Naive thymus-derived CD8-positive, alpha-beta T cell (primary cell): Measurements from ENCODE around the gene RNU6-7. TPM values are rescaled to one million over a fixed set of nuclear protein-coding genes. Genes with fewer than 3 reads are reported as not detected.

Experiments used
- ATAC-seq, 2 donors: fragments of 150-1000 bp; cut with Tn5 transposase in 1 of 2; sonication (Bioruptor Pico), chemical (Tn5 transposase) in 1 of 2; 1 replicate in 1 of 2; 2 replicates in 1 of 2; pipeline ENCODE4 v1.10.0; 2021; ENCODE audit warnings: mild to moderate bottlenecking in 2 of 2, moderate library complexity in 2 of 2
- POLR2A ChIA-PET: fragments of 350-600 bp; sonication (Branson Sonifier 250); formaldehyde crosslinking; loops from one replicate; lab custom pipeline; 2021; ENCODE audit warnings: antibody characterized with exemption; lab: Charles Lee
- DNase-seq, 10 donors: peaks; one replicate each; pipeline versions ENCODE4 v3.0.0 to v3.0.0-alpha.2; 2020 to 2022
- H3K27ac Mint-ChIP-seq, 10 donors: one replicate each; pipeline ENCODE4 v1.8.0; 2020 to 2022; ENCODE audit warnings: mild to moderate bottlenecking in 10 of 10, mixed read lengths in 10 of 10, moderate library complexity in 4 of 10, inconsistent platforms in 1 of 10
- H3K27me3 Mint-ChIP-seq, 5 donors: one replicate each; pipeline ENCODE4 v1.8.0; 2021 to 2022; ENCODE audit warnings: mixed read lengths in 5 of 5
- H3K36me3 Mint-ChIP-seq, 3 donors: one replicate each; pipeline ENCODE4 v1.8.0; 2020 to 2022; ENCODE audit warnings: mixed read lengths in 3 of 3, mild to moderate bottlenecking in 2 of 3, inconsistent platforms in 1 of 3
- H3K4me1 Mint-ChIP-seq, 4 donors: one replicate each; pipeline ENCODE4 v1.8.0; 2021 to 2022; ENCODE audit warnings: mixed read lengths in 4 of 4
- H3K4me3 Mint-ChIP-seq, 10 donors: one replicate each; pipeline ENCODE4 v1.8.0; 2020 to 2022; ENCODE audit warnings: mild to moderate bottlenecking in 10 of 10, mixed read lengths in 10 of 10, moderate library complexity in 6 of 10, inconsistent platforms in 1 of 10
- H3K9me3 Mint-ChIP-seq, 9 donors: one replicate each; pipeline ENCODE4 v1.8.0; 2020 to 2022; ENCODE audit warnings: mixed read lengths in 9 of 9, mild to moderate bottlenecking in 3 of 9, inconsistent platforms in 1 of 9, moderate library complexity in 1 of 9
- polyA plus RNA-seq, 3 donors: library from polyadenylated mRNA; unstranded; fragments of 300-500 nt; fragmentation: Illumina TruSeq; gene quantifications; one replicate each; pipeline ENCODE4 v1.2.3, GENCODE V29; 2021
- total RNA-seq, 8 experiments: library from RNA in 2 of 8; stranded (reverse) in 2 of 8; gene quantifications; one replicate each; pipeline ENCODE4 v1.2.3 and lab custom pipeline; 2021 to 2026

The RNU6-7 gene
- total and polyA plus RNA-seq, 5 experiments from 2014 or later: not detected

DNA sequence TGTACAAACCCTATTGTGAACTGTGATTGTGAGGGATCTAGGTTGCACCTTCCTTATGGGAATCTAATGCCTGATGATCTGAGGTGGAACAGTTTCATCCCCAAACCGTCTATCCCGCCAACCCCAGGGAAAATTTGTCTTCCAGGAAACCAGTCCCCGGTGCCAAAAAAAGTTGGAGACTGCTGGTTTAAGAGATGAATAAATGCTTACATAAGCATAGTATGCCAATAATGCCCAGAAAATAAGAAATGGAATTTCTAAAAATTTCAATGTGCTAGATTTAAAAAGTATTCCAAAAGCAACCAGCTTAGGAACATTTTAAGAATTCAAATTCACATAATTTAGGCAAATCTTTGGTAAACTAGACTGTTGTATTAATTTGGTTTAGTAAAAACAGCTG, 6.6 kb downstream of the RNU6-7 start:
- Mint-ChIP-seq H3K27me3 (peaks cover 0 to 6% (median 0%) of the 10 kb centered on the region in 5 donors), H3K9me3 (no peaks in the 10 kb centered on the region), H3K4me1 (peaks cover 8 to 22% (median 10%) of the 10 kb centered on the region in 4 donors), H3K4me3 (no peak overlapping the region), H3K36me3 (no peaks in the 10 kb centered on the region), H3K27ac (peak overlapping the region in 1 of 10 donors; percentile 4)
- ATAC-seq (no peak), DNase-seq (no peak)
- POLR2A ChIA-PET: no interaction called here

DNA sequence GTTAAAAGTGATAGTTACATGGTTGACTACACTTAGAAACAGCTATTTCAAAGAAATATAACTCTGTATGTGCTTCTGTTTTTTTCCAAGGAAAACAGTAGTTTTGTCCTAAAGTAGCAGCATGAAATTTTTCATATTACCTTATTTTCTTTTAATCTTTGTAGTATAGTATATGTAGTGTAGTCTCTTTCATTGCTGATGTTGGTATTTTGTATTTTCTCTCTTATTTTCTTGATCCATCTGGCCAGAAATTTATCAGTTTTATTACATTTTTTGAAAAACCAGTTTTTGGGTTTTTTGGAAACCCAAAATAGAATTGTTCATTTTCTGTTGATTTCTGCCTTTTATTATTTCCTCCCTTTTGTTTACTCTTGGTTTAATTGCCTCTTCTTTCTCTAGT, 7.6 kb downstream of the RNU6-7 start:
- Mint-ChIP-seq H3K9me3 (no peaks in the 10 kb centered on the region), H3K36me3 (no peaks in the 10 kb centered on the region), H3K27ac (no peak overlapping the region), H3K27me3 (peaks cover 0 to 5% (median 0%) of the 10 kb centered on the region in 5 donors), H3K4me1 (peaks cover 1 to 14% (median 2%) of the 10 kb centered on the region in 4 donors), H3K4me3 (no peak overlapping the region)
- POLR2A ChIA-PET: no interaction called here
- no peak for ATAC-seq
- no peak for DNase-seq

DNA sequence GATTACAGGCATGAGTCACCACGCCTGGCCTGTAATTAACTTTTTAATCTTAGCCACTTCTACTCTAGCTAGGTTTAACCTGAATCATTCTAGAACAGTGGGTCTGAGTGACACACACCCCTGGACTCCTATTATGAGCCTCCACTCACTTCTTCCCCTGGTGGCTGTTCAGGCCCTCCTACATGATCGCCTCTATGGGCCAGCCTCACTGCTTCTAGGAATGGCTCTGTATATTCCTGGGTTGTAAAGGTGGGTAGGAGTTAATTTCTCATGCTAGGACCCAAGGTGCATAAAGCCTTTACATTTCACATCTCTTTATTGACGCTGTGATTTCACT, 9.2 kb downstream of the RNU6-7 start:
- Mint-ChIP-seq H3K4me3 (no peak overlapping the region), H3K27ac (no peak overlapping the region), H3K36me3 (no peaks in the 10 kb centered on the region), H3K27me3 (peaks cover 0 to 5% (median 0%) of the 10 kb centered on the region in 5 donors), H3K9me3 (no peaks in the 10 kb centered on the region), H3K4me1 (peaks cover 0 to 7% (median under 1%) of the 10 kb centered on the region in 4 donors)
- ATAC-seq (no peak), DNase-seq (no peak)
- POLR2A ChIA-PET: no interaction called here

DNA sequence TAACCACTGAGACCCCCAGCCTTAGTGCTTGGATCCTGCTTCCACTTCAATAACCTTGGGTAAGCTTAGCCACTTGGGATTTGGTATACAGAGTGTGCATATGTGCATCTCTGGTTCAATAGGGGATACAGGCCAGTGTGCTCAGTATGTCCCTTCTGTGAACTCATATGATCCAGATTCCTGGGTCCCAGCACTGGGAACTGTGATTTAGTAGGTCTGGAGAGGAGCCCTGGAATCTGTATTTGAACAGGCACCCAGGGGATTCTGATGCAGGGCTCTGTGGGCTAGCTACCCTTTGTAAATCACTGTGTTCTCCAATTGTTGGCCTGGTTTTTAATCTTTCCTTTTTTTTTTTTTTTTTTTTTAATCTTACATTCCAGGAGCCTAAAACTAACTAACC, 11.0 kb downstream of the RNU6-7 start:
- Mint-ChIP-seq H3K9me3 (no peaks in the 10 kb centered on the region), H3K27ac (no peak overlapping the region), H3K27me3 (peaks cover 0 to 5% (median 0%) of the 10 kb centered on the region in 5 donors), H3K4me3 (no peak overlapping the region), H3K4me1 (peaks cover 0 to 6% (median 2%) of the 10 kb centered on the region in 4 donors), H3K36me3 (no peaks in the 10 kb centered on the region)
- POLR2A ChIA-PET: interaction anchor here (1.2 kb wide), 1 partner anchor 9 kb away, joined by 3 read pairs; no protein-coding TSS in a partner anchor
- DNase-seq (no peak), ATAC-seq (no peak)

DNA sequence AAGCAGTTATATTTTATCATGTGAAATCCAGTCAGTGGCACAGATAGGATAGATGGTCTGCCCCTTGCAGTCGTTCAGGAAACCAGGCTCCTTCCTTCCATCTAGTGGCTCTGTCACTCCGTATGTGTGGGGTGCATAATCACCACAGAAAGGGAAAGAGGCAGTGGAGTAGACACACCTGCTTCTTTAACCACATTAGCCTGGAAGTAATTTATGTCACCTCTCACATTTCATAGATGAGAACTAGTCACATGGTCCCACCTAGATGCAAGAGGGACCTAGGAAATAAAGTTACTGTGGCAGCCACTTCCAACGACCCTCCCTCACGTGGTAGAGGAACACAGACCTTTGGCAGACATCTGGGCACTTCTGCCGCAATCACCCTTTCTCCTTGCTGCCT, 15.5 kb downstream of the RNU6-7 start:
- peaks cover 0 to 7% (median 5%) of the 10 kb centered on the region in 5 donors for H3K27me3 Mint-ChIP-seq
- DNase-seq (no peak), ATAC-seq (peak in 1 of 2 donors; percentile 51)
- H3K4me3 Mint-ChIP-seq: no peak overlapping the region
- peak overlapping the region in 1 of 10 donors; percentile 91 for H3K27ac Mint-ChIP-seq
- peaks cover 0 to 4% (median 0%) of the 10 kb centered on the region in 3 donors for H3K36me3 Mint-ChIP-seq
- POLR2A ChIA-PET: no interaction called here
- no peaks in the 10 kb centered on the region for H3K9me3 Mint-ChIP-seq
- peaks cover 0 to 10% (median 2%) of the 10 kb centered on the region in 4 donors for H3K4me1 Mint-ChIP-seq

- no peak for DNase-seq
- peaks cover 0 to 2% (median 0%) of the 10 kb centered on the region in 3 donors for H3K36me3 Mint-ChIP-seq
- POLR2A ChIA-PET: no interaction called here
- peak; percentile 53 to 83 for ATAC-seq
- no peak overlapping the region for H3K27ac Mint-ChIP-seq
- H3K27me3 Mint-ChIP-seq: peaks cover 0 to 8% (median 5%) of the 10 kb centered on the region in 5 donors
- H3K4me3 Mint-ChIP-seq: no peak overlapping the region
- H3K9me3 Mint-ChIP-seq: no peaks in the 10 kb centered on the region
- H3K4me1 Mint-ChIP-seq: peaks cover 0 to 2% (median 0%) of the 10 kb centered on the region in 4 donors
Measured at GRCh38 chr14:32224737-32225377, 23.0 kb downstream of the RNU6-7 start.

- Mint-ChIP-seq H3K4me1 (peaks cover 0 to 2% (median 0%) of the 10 kb centered on the region in 4 donors), H3K9me3 (no peaks in the 10 kb centered on the region), H3K36me3 (peaks cover 0 to 2% (median 0%) of the 10 kb centered on the region in 3 donors), H3K4me3 (no peak overlapping the region), H3K27me3 (peaks cover 0 to 8% (median 5%) of the 10 kb centered on the region in 5 donors), H3K27ac (no peak overlapping the region)
- no peak for ATAC-seq
- POLR2A ChIA-PET: no interaction called here
- DNase-seq: no peak
Measured at GRCh38 chr14:32225378-32225920, 23.6 kb downstream of the RNU6-7 start.

- H3K27me3 Mint-ChIP-seq: peaks cover 0 to 8% (median 5%) of the 10 kb centered on the region in 5 donors
- ATAC-seq: no peak
- no peak overlapping the region for H3K4me3 Mint-ChIP-seq
Measured at GRCh38 chr14:32226056-32226455, 24.2 kb downstream of the RNU6-7 start.

GRCh38 chr14:32230181-32230580, 28.3 kb downstream of the RNU6-7 start:
- no peak overlapping the region for H3K4me3 Mint-ChIP-seq
- H3K27ac Mint-ChIP-seq: no peak overlapping the region
- DNase-seq (no peak), ATAC-seq (no peak)
- POLR2A ChIA-PET: no interaction called here
- H3K36me3 Mint-ChIP-seq: no peaks in the 10 kb centered on the region
- H3K27me3 Mint-ChIP-seq: no peaks in the 10 kb centered on the region
- H3K4me1 Mint-ChIP-seq: peaks cover 2 to 8% (median 6%) of the 10 kb centered on the region in 4 donors
- no peaks in the 10 kb centered on the region for H3K9me3 Mint-ChIP-seq

More at GRCh38 chr14:32226056-32226455, 24.2 kb downstream of the RNU6-7 start:
- H3K9me3 Mint-ChIP-seq: no peaks in the 10 kb centered on the region
- no peak overlapping the region for H3K27ac Mint-ChIP-seq
- no peaks in the 10 kb centered on the region for H3K36me3 Mint-ChIP-seq
- DNase-seq: no peak
- POLR2A ChIA-PET: no interaction called here
- peaks cover 0 to 2% (median 0%) of the 10 kb centered on the region in 4 donors for H3K4me1 Mint-ChIP-seq

DNA sequence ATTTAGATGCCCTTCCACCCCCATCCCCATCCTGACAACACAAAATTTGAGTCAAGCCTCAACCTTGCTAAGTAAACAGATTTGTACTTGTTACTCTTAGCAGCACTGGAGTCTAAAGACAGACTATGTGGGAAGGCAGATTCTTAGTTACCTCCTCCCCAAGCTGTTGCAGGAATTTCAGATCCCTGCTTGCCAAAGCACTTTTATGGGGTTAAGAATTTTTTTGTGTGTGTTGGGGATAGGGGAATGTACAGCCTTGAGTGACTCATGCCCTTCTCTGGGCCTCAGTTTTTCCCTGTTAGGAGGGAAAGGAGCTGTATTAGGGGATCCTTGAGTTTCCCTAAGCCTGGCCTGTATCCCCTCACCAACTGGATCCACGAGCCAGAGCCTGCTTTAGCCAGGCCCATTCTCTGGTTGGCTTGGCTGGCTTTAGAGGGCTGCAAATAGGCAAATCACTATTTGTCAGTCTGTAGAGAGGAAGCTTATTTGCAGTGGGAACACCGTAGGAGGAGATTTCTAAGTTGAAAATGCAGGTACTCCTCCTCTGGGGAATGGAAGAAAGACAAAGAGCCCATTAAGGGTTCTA, 28.9 kb downstream of the RNU6-7 start:
- no peak for DNase-seq
- Mint-ChIP-seq H3K4me1 (peaks cover 2 to 8% (median 6%) of the 10 kb centered on the region in 4 donors), H3K4me3 (no peak overlapping the region)

GRCh38 chr14:32232481-32232880, 30.6 kb downstream of the RNU6-7 start:
- POLR2A ChIA-PET: no interaction called here
- peak overlapping the region in 1 of 10 donors; percentile 30 for H3K4me3 Mint-ChIP-seq
- no peaks in the 10 kb centered on the region for H3K36me3 Mint-ChIP-seq
- peaks cover 2 to 8% (median 6%) of the 10 kb centered on the region in 4 donors for H3K4me1 Mint-ChIP-seq
- H3K27me3 Mint-ChIP-seq: no peaks in the 10 kb centered on the region
- ATAC-seq: no peak
- no peak for DNase-seq
- H3K9me3 Mint-ChIP-seq: peaks cover 0 to 5% (median 0%) of the 10 kb centered on the region in 9 donors
- peak overlapping the region in 1 of 10 donors; percentile 33 for H3K27ac Mint-ChIP-seq

More for the DNA sequence above, 28.9 kb downstream of the RNU6-7 start:
- Mint-ChIP-seq H3K27me3 (no peaks in the 10 kb centered on the region), H3K27ac (no peak overlapping the region), H3K36me3 (no peaks in the 10 kb centered on the region), H3K9me3 (peaks cover 0 to under 1% (median 0%) of the 10 kb centered on the region in 9 donors)
- ATAC-seq: no peak
- POLR2A ChIA-PET: no interaction called here

DNA sequence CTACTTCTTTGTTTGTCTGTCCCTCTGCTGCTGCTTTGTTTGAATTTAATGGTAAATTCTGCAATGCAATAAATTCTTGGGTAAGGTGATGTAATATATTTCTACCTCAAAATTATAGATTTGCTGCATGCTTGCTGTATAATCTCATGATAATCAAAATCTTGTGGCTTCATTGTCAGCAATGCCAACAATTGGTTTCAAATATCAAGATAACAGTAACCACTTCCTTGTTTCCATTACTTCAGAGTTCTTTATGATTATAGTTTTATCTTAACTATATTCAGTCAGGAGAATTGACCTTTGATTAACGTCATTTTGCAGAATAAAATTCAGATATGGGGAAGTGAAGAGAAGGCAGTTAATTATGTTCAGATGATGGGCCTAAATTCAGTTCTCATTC, 31.4 kb downstream of the RNU6-7 start:
- peak overlapping the region in 1 of 10 donors; percentile 67 for H3K27ac Mint-ChIP-seq
- peaks cover 0 to 6% (median 0%) of the 10 kb centered on the region in 9 donors for H3K9me3 Mint-ChIP-seq
- H3K4me1 Mint-ChIP-seq: peaks cover 2 to 8% (median 6%) of the 10 kb centered on the region in 4 donors
- no peak overlapping the region for H3K4me3 Mint-ChIP-seq
- no peaks in the 10 kb centered on the region for H3K36me3 Mint-ChIP-seq
- DNase-seq: no peak
- no peaks in the 10 kb centered on the region for H3K27me3 Mint-ChIP-seq
- POLR2A ChIA-PET: no interaction called here
- no peak for ATAC-seq

DNA sequence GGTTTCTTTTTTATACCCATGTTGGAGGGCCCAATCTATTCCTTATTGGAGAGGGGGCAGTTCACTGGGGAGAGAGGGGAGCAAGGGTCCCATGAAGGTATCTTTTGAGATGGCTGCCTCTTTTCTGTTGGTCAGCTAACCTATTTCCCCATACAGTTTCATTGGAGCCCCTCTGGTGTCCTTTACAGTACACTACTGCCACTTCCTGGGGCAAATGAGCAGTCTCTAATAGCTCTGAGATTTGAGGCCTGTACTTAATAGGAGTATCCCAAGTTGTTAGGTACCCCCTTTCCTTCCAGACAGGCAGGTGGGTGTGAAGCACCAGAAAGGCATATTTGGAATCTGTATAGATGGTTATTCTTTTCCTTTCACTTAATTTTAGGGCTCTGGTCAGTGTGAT, 42.6 kb downstream of the RNU6-7 start:
- Mint-ChIP-seq H3K9me3 (peaks cover 0 to 3% (median 0%) of the 10 kb centered on the region in 9 donors), H3K27ac (no peak overlapping the region), H3K27me3 (peaks cover 0 to under 1% (median 0%) of the 10 kb centered on the region in 5 donors), H3K4me1 (no peaks in the 10 kb centered on the region), H3K36me3 (no peaks in the 10 kb centered on the region), H3K4me3 (no peak overlapping the region)
- ATAC-seq: no peak
- POLR2A ChIA-PET: no interaction called here
- DNase-seq: no peak
